HG03175 (cell line): ENCODE data around the gene LTBP2.
"Not testable (repeated sequence)": the region's sequence is repeated elsewhere in the genome, so short reads cannot be mapped to it uniquely, and the experiment has no call there.

ENCODE experiments used
- ATAC-seq: cut with Tn5 transposase; IDR thresholded peaks from one replicate; pipeline ENCODE4 v1.9.1; 2021; ENCODE audit warnings: mild to moderate bottlenecking, moderate library complexity; ENCODE audit not compliant: unreplicated experiment

The LTBP2 gene

GRCh38 chr14:74554742-74555362, 57.2 kb downstream of the LTBP2 start:
- no peak for ATAC-seq

GRCh38 chr14:74552623-74553022, 59.4 kb downstream of the LTBP2 start:
- no peak for ATAC-seq

- no peak for ATAC-seq
Observed at GRCh38 chr14:74551431-74552371, 60.3 kb downstream of the LTBP2 start.

GRCh38 chr14:74551001-74551400, 61.0 kb downstream of the LTBP2 start:
- no peak for ATAC-seq

GRCh38 chr14:74550071-74550470, 62.0 kb downstream of the LTBP2 start:
- ATAC-seq = no peak

GRCh38 chr14:74549588-74549987, 62.4 kb downstream of the LTBP2 start:
- no peak for ATAC-seq

- no peak for ATAC-seq
Observed at GRCh38 chr14:74548881-74549280, 63.2 kb downstream of the LTBP2 start.

- ATAC-seq = no peak
Observed at GRCh38 chr14:74547331-74547927, 64.6 kb downstream of the LTBP2 start.

GRCh38 chr14:74546416-74546815, 65.6 kb downstream of the LTBP2 start:
- no peak for ATAC-seq

- no peak for ATAC-seq
Observed at GRCh38 chr14:74545386-74545785, 66.7 kb downstream of the LTBP2 start.

GRCh38 chr14:74543771-74544438, 68.1 kb downstream of the LTBP2 start:
- no peak for ATAC-seq

- ATAC-seq = no peak
Observed at GRCh38 chr14:74542056-74542685, 69.9 kb downstream of the LTBP2 start.

- no peak for ATAC-seq
Observed at GRCh38 chr14:74541225-74541624, 70.8 kb downstream of the LTBP2 start.

GRCh38 chr14:74539503-74539902, 72.5 kb downstream of the LTBP2 start:
- ATAC-seq = no peak

- ATAC-seq = no peak
Observed at GRCh38 chr14:74538411-74539391, 73.3 kb downstream of the LTBP2 start.

- ATAC-seq = not testable (repeated sequence)
Observed at GRCh38 chr14:74536336-74536735, 75.7 kb downstream of the LTBP2 start.

- ATAC-seq = no peak
Observed at GRCh38 chr14:74535756-74536325, 76.2 kb downstream of the LTBP2 start.

GRCh38 chr14:74533576-74533975, 78.5 kb downstream of the LTBP2 start:
- ATAC-seq = no peak

- no peak for ATAC-seq
Observed at GRCh38 chr14:74532246-74532645, 79.8 kb downstream of the LTBP2 start.
